Measurements from ENCODE around the gene SNCG. TPM values are rescaled to one million over a fixed set of nuclear protein-coding genes. Genes with fewer than 3 reads are reported as not detected.
"Not testable (repeated sequence)": the region's sequence is repeated elsewhere in the genome, so short reads cannot be mapped to it uniquely, and the experiment has no call there.

Gene SNCG
- total RNA-seq, 1 donor from 2014 or later: 0.49 TPM

- no peaks in the 10 kb centered on the region for H3K9me3 Mint-ChIP-seq
- peaks cover 27% of the 10 kb centered on the region for H3K27me3 Mint-ChIP-seq (ENCODE audit: insufficient read depth)
- no peak for DNase-seq (ENCODE audit: low spot score)
- no peaks in the 10 kb centered on the region for H3K4me1 Mint-ChIP-seq (ENCODE audit: low read depth)
- H3K4me3 Mint-ChIP-seq: no peak overlapping the region
- intact Hi-C loops (cut with micrococcal nuclease): no loop called here
- H3K27ac Mint-ChIP-seq: no peak overlapping the region
- H3K36me3 Mint-ChIP-seq (ENCODE audit: low read depth): no peaks in the 10 kb centered on the region
Observed at GRCh38 chr10:86981716-86982115, 23.3 kb downstream of the SNCG start.

GRCh38 chr10:86984498-86984897 is 26.1 kb downstream of the SNCG start:
- H3K36me3 Mint-ChIP-seq (ENCODE audit: low read depth); H3K4me3 Mint-ChIP-seq; H3K27ac Mint-ChIP-seq; H3K4me1 Mint-ChIP-seq (ENCODE audit: low read depth); intact Hi-C loops (cut with micrococcal nuclease); H3K9me3 Mint-ChIP-seq; DNase-seq (ENCODE audit: low spot score): not testable (repeated sequence)
- H3K27me3 Mint-ChIP-seq (ENCODE audit: insufficient read depth): peaks cover 30% of the 10 kb centered on the region

GRCh38 chr10:86988520-86988919 is 30.1 kb downstream of the SNCG start:
- Mint-ChIP-seq H3K27me3 (ENCODE audit: insufficient read depth) (peaks cover 28% of the 10 kb centered on the region), H3K9me3 (no peaks in the 10 kb centered on the region), H3K4me1 (ENCODE audit: low read depth) (no peaks in the 10 kb centered on the region), H3K27ac (no peak overlapping the region), H3K36me3 (ENCODE audit: low read depth) (no peaks in the 10 kb centered on the region), H3K4me3 (no peak overlapping the region)
- intact Hi-C loops (cut with micrococcal nuclease): no loop called here
- no peak for DNase-seq (ENCODE audit: low spot score)

- H3K4me1 Mint-ChIP-seq (ENCODE audit: low read depth); DNase-seq (ENCODE audit: low spot score); H3K4me3 Mint-ChIP-seq; intact Hi-C loops (cut with micrococcal nuclease); H3K36me3 Mint-ChIP-seq (ENCODE audit: low read depth); H3K9me3 Mint-ChIP-seq; H3K27ac Mint-ChIP-seq: not testable (repeated sequence)
- peaks cover 30% of the 10 kb centered on the region for H3K27me3 Mint-ChIP-seq (ENCODE audit: insufficient read depth)
Observed at GRCh38 chr10:86991362-86991761, 33.0 kb downstream of the SNCG start.

GRCh38 chr10:86992456-86992855 is 34.1 kb downstream of the SNCG start:
- H3K27ac Mint-ChIP-seq: no peak overlapping the region
- no peaks in the 10 kb centered on the region for H3K36me3 Mint-ChIP-seq (ENCODE audit: low read depth)
- DNase-seq (ENCODE audit: low spot score): no peak
- H3K4me1 Mint-ChIP-seq (ENCODE audit: low read depth): no peaks in the 10 kb centered on the region
- intact Hi-C loops (cut with micrococcal nuclease): no loop called here
- no peaks in the 10 kb centered on the region for H3K9me3 Mint-ChIP-seq
- peaks cover 34% of the 10 kb centered on the region for H3K27me3 Mint-ChIP-seq (ENCODE audit: insufficient read depth)
- H3K4me3 Mint-ChIP-seq: no peak overlapping the region

GRCh38 chr10:86992929-86993328 is 34.5 kb downstream of the SNCG start:
- Mint-ChIP-seq H3K9me3 (no peaks in the 10 kb centered on the region), H3K36me3 (ENCODE audit: low read depth) (no peaks in the 10 kb centered on the region), H3K27me3 (ENCODE audit: insufficient read depth) (peaks cover 34% of the 10 kb centered on the region), H3K27ac (no peak overlapping the region), H3K4me1 (ENCODE audit: low read depth) (no peaks in the 10 kb centered on the region), H3K4me3 (no peak overlapping the region)
- intact Hi-C loops (cut with micrococcal nuclease): no loop called here
- DNase-seq (ENCODE audit: low spot score): no peak

- intact Hi-C loops (cut with micrococcal nuclease); H3K4me3 Mint-ChIP-seq; H3K27ac Mint-ChIP-seq; H3K9me3 Mint-ChIP-seq; DNase-seq (ENCODE audit: low spot score); H3K4me1 Mint-ChIP-seq (ENCODE audit: low read depth); H3K36me3 Mint-ChIP-seq (ENCODE audit: low read depth): not testable (repeated sequence)
- peaks cover 13% of the 10 kb centered on the region for H3K27me3 Mint-ChIP-seq (ENCODE audit: insufficient read depth)
Observed at GRCh38 chr10:86999802-87000403, 41.5 kb downstream of the SNCG start.

GRCh38 chr10:87000491-87000890 is 42.1 kb downstream of the SNCG start:
- H3K9me3 Mint-ChIP-seq: no peaks in the 10 kb centered on the region
- H3K4me1 Mint-ChIP-seq (ENCODE audit: low read depth): no peaks in the 10 kb centered on the region
- peaks cover 13% of the 10 kb centered on the region for H3K27me3 Mint-ChIP-seq (ENCODE audit: insufficient read depth)
- intact Hi-C loops (cut with micrococcal nuclease): no loop called here
- H3K27ac Mint-ChIP-seq: no peak overlapping the region
- H3K36me3 Mint-ChIP-seq (ENCODE audit: low read depth): no peaks in the 10 kb centered on the region
- DNase-seq (ENCODE audit: low spot score): no peak
- no peak overlapping the region for H3K4me3 Mint-ChIP-seq

GRCh38 chr10:87007124-87007523 is 48.7 kb downstream of the SNCG start:
- H3K9me3 Mint-ChIP-seq; H3K27ac Mint-ChIP-seq; H3K4me3 Mint-ChIP-seq; H3K4me1 Mint-ChIP-seq (ENCODE audit: low read depth); H3K36me3 Mint-ChIP-seq (ENCODE audit: low read depth); DNase-seq (ENCODE audit: low spot score); intact Hi-C loops (cut with micrococcal nuclease); H3K27me3 Mint-ChIP-seq (ENCODE audit: insufficient read depth): not testable (repeated sequence)

GRCh38 chr10:87007674-87008073 is 49.3 kb downstream of the SNCG start:
- H3K4me3 Mint-ChIP-seq; H3K36me3 Mint-ChIP-seq (ENCODE audit: low read depth); intact Hi-C loops (cut with micrococcal nuclease); DNase-seq (ENCODE audit: low spot score); H3K4me1 Mint-ChIP-seq (ENCODE audit: low read depth); H3K27me3 Mint-ChIP-seq (ENCODE audit: insufficient read depth); H3K9me3 Mint-ChIP-seq; H3K27ac Mint-ChIP-seq: not testable (repeated sequence)

GRCh38 chr10:87008303-87008702 is 49.9 kb downstream of the SNCG start:
- H3K4me1 Mint-ChIP-seq (ENCODE audit: low read depth); H3K27ac Mint-ChIP-seq; DNase-seq (ENCODE audit: low spot score); H3K36me3 Mint-ChIP-seq (ENCODE audit: low read depth); intact Hi-C loops (cut with micrococcal nuclease); H3K27me3 Mint-ChIP-seq (ENCODE audit: insufficient read depth); H3K9me3 Mint-ChIP-seq; H3K4me3 Mint-ChIP-seq: not testable (repeated sequence)

GRCh38 chr10:87009134-87009696 is 50.8 kb downstream of the SNCG start:
- intact Hi-C loops (cut with micrococcal nuclease); H3K4me1 Mint-ChIP-seq (ENCODE audit: low read depth); DNase-seq (ENCODE audit: low spot score); H3K9me3 Mint-ChIP-seq; H3K27ac Mint-ChIP-seq; H3K27me3 Mint-ChIP-seq (ENCODE audit: insufficient read depth); H3K36me3 Mint-ChIP-seq (ENCODE audit: low read depth); H3K4me3 Mint-ChIP-seq: not testable (repeated sequence)

Measured in activated T-helper 1 cell treated with anti-CD3 and anti-CD28 coated beads, Interleukin-12 subunit alpha, Interleukin-12 subunit beta, Interleukin-2, Interleukin-4 antibody, amounts not matched to agents 30 ng/mL and 10 ng/mL and 1 ng/mL, durations not matched to agents 14 hours and 24 hours and 36 hours (primary cell).